ENCODE results near the gene ACTR3.

- no peak for TF ChIP-seq CTCF (conservative IDR thresholded peaks at IDR 0.05; ENCODE audit: low read depth in 2 of 2)
- TF ChIP-seq CREB1 (CRISPR knock-in tag; IDR thresholded peaks at IDR 0.05; ENCODE audit: low read depth), result no peak
- no peak for TF ChIP-seq NANOG (IDR thresholded peaks at IDR 0.05; ENCODE audit: borderline replicate concordance)
- no peak for TF ChIP-seq JUNB (IDR thresholded peaks at IDR 0.05; ENCODE audit: unreplicated experiment)
- no peak for TF ChIP-seq POLR2AphosphoS5 (IDR thresholded peaks at IDR 0.05; ENCODE audit: low read depth)
- no peak for TF ChIP-seq EZH2 (IDR thresholded peaks at IDR 0.05; ENCODE audit: low read depth, unreplicated experiment)
- no peak for TF ChIP-seq REST (IDR thresholded peaks at IDR 0.05; ENCODE audit: unreplicated experiment)
- TF ChIP-seq EZH2phosphoT487 (IDR thresholded peaks at IDR 0.05; ENCODE audit: unreplicated experiment), result no peak
- TF ChIP-seq STAT1 (IDR thresholded peaks at IDR 0.05; ENCODE audit: unreplicated experiment), result no peak
- TF ChIP-seq ZNF331 (CRISPR knock-in tag; IDR thresholded peaks at IDR 0.05; ENCODE audit: low read depth), result no peak
- no peak for TF ChIP-seq ZNF462 (CRISPR knock-in tag; IDR thresholded peaks at IDR 0.05)
- no peak for TF ChIP-seq ETS1 (IDR thresholded peaks at IDR 0.05)
- TF ChIP-seq ZNF114 (CRISPR knock-in tag; IDR thresholded peaks at IDR 0.05), result no peak
These were observed 102.2 kb downstream of the ACTR3 start for GRCh38 chr2:113992090-113992489.

Data from GM23338 (cell line).